ENCODE data around the gene RIMS1.
A peak's percentile ranks its signal among the peaks of the same experiment; 100 is the strongest.

Gene RIMS1

GRCh38 chr6:72213654-72214053 is 327.3 kb downstream of the RIMS1 start:
- no peaks in the 10 kb centered on the region for H3K27me3 ChIP-seq (ENCODE audit: insufficient read depth, poor library complexity, severe bottlenecking)
- DNase-seq (ENCODE audit: low read depth in 1 of 2, low spot score in 1 of 2) = no peak
- H3K4me3 ChIP-seq (replicated peaks; ENCODE audit: insufficient read depth, low read length) = no peak overlapping the region
- TF ChIP-seq POLR2AphosphoS5 (IDR thresholded peaks at IDR 0.05; ENCODE audit: low read depth) (no peak), SPI1 (IDR thresholded peaks at IDR 0.05; ENCODE audit: borderline replicate concordance, low read depth) (no peak), CTCF (IDR thresholded peaks at IDR 0.05; ENCODE audit: insufficient read depth, low read length) (no peak)
- H3K27ac ChIP-seq (replicated peaks) = no peak overlapping the region

GRCh38 chr6:72216222-72217068 is 330.1 kb downstream of the RIMS1 start:
- Histone ChIP-seq H3K27ac (replicated peaks) (no peak overlapping the region), H3K4me3 (replicated peaks; ENCODE audit: insufficient read depth, low read length) (no peak overlapping the region), H3K27me3 (ENCODE audit: insufficient read depth, poor library complexity, severe bottlenecking) (no peaks in the 10 kb centered on the region)
- TF ChIP-seq GABPA (IDR thresholded peaks at IDR 0.05; ENCODE audit: low read depth) (no peak), POLR2AphosphoS5 (IDR thresholded peaks at IDR 0.05; ENCODE audit: low read depth) (no peak), REST (IDR thresholded peaks at IDR 0.05; ENCODE audit: insufficient replicate concordance, low read depth) (no peak)
- no peak for DNase-seq (ENCODE audit: low read depth in 1 of 2, low spot score in 1 of 2)

GRCh38 chr6:72217626-72218025 is 331.3 kb downstream of the RIMS1 start:
- TF ChIP-seq GABPA (IDR thresholded peaks at IDR 0.05; ENCODE audit: low read depth) (no peak), POLR2AphosphoS5 (IDR thresholded peaks at IDR 0.05; ENCODE audit: low read depth) (no peak), REST (IDR thresholded peaks at IDR 0.05; ENCODE audit: insufficient replicate concordance, low read depth) (no peak), CTCF (IDR thresholded peaks at IDR 0.05; ENCODE audit: insufficient read depth, low read length) (no peak), SPI1 (IDR thresholded peaks at IDR 0.05; ENCODE audit: borderline replicate concordance, low read depth) (no peak)
- no peaks in the 10 kb centered on the region for H3K27me3 ChIP-seq (ENCODE audit: insufficient read depth, poor library complexity, severe bottlenecking)
- no peak for DNase-seq (ENCODE audit: low read depth in 1 of 2, low spot score in 1 of 2)
- no peak overlapping the region for H3K4me3 ChIP-seq (replicated peaks; ENCODE audit: insufficient read depth, low read length)
- H3K27ac ChIP-seq (replicated peaks) = no peak overlapping the region

GRCh38 chr6:72218125-72218524 is 331.8 kb downstream of the RIMS1 start:
- no peaks in the 10 kb centered on the region for H3K27me3 ChIP-seq (ENCODE audit: insufficient read depth, poor library complexity, severe bottlenecking)
- no peak overlapping the region for H3K4me3 ChIP-seq (replicated peaks; ENCODE audit: insufficient read depth, low read length)
- no peak for TF ChIP-seq GABPA (IDR thresholded peaks at IDR 0.05; ENCODE audit: low read depth)
- peak; percentile 0 for TF ChIP-seq CTCF (IDR thresholded peaks at IDR 0.05; ENCODE audit: insufficient read depth, low read length)
- H3K27ac ChIP-seq (replicated peaks) = no peak overlapping the region
- no peak for DNase-seq (ENCODE audit: low read depth in 1 of 2, low spot score in 1 of 2)
